Stimulated activated CD4-positive, alpha-beta T cell treated with anti-CD3 and anti-CD28 coated beads, Interleukin-2, amount 100 ng/mL, for 24 hours (primary cell): Measurements from ENCODE around the gene GRAMD1C.
A peak's percentile ranks its signal among the peaks of the same experiment; 100 is the strongest.

Experiments
- DNase-seq, 2 donors: peaks; one replicate each; pipeline ENCODE4 v3.0.0-alpha.2; 2020

Gene GRAMD1C

GRCh38 chr3:113852506-113852905 lies 13.9 kb downstream of the GRAMD1C start:
- DNase-seq: no peak

DNA sequence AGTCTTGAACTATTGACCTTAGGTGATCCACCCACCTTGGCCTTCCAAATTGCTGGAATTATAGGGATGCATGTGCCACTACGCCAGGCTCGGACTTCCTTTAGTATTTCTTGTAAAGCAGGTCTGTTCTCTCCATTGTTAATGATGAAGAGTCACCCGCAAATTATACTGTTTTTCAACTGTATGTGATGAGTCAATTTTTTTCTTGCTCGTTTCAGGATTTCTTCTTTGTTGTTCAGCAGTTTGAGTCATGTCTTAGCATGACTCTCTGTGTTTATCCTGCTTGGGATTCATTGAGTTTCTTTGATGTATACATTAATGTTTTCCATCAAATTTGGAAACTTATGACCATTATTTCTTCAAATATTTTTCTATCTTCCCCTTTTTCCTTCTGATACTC lies 28.9 kb downstream of the GRAMD1C start:
- DNase-seq: no peak

DNA sequence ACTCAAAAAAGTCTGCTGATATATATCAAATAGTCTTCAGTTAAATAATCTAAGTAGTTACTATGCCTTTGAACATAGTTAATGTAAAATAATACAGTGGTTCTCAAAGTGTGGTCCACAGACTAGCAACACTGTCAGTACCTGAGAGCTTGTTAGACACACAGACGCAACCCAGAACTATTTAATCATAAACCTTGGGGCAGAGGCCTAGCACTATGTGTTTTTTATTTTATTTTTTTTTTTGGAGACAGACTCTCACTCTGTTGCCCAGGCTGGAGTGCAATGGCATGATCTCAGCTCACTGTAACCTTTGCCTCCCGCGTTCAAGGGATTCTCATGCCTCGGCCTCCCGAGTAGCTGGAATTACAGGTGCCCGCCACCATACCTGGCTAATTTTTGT lies 34.7 kb downstream of the GRAMD1C start:
- no peak for DNase-seq

GRCh38 chr3:113873814-113874526 lies 35.4 kb downstream of the GRAMD1C start:
- DNase-seq: no peak

DNA sequence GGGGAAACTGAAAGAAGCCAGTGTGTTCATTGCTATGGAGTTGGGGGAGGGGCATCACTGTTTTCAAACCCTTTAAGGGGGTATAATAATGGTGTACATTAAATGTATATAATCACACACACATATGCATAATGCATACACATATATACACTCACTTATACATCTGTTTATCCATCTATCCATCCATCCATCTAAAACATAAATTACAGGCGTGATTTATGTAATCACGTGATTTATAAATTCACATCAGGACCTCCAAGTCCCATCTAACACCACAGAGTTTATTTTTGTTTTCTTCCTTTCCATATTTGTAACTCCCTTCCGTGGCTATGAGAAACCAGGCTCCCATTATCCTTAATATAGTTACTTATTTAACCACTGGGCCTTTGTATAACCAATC lies 39.8 kb downstream of the GRAMD1C start:
- no peak for DNase-seq

GRCh38 chr3:113885050-113885449 lies 46.5 kb downstream of the GRAMD1C start:
- DNase-seq: no peak

DNA sequence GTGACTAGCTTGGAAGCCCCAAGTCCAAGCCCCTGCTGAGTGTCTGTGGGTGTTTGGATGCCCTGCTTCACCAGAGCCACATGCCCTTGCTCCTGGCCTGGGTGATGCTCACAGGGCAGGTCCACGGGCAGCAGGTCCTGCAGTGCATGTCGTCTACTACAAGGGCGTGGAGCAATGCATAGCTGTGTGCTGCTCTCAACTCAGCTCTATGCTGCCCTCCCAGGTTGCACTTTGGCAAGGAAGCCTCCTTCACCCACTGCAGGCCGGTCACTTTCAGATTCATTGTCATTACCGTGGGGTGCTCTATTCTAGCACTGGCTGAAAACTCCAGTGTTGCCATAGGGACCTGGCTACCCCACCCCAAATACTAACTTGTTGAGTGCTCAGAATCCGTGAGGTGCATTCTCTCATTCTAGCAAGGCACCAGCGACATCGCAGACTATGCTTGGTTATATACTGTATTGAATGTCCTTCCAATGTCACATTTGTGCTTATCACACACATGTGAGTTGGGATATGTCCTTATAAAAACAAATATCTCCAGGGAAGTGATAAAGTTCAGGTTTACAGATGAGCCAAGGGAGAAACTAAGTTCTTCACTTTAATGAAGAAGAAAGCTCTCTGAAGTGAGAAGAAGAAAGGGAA lies 51.8 kb downstream of the GRAMD1C start:
- no peak for DNase-seq

DNA sequence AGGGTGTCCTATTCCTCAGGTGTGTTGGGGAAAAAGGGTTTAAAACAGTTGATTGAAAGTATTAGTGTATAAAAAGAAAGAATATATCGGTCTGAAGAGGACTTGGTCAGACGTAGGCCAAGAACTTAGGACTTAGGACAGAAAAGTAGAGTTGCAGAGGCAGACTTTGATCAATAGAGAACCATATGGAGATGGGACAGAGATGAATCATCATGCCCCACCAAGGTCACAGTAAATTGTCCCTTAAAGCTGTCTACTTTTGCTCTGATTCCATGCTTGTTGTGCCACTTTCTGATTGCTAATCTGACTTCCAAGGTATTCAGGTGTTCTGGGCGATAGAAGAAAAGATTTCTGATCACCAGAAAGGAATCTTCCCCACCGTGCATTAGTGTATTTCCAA lies 56.3 kb downstream of the GRAMD1C start:
- DNase-seq: no peak

- DNase-seq: no peak
These were observed 57.4 kb downstream of the GRAMD1C start for GRCh38 chr3:113895964-113896363.

- DNase-seq: no peak
These were observed 58.3 kb downstream of the GRAMD1C start for GRCh38 chr3:113896930-113897329.

DNA sequence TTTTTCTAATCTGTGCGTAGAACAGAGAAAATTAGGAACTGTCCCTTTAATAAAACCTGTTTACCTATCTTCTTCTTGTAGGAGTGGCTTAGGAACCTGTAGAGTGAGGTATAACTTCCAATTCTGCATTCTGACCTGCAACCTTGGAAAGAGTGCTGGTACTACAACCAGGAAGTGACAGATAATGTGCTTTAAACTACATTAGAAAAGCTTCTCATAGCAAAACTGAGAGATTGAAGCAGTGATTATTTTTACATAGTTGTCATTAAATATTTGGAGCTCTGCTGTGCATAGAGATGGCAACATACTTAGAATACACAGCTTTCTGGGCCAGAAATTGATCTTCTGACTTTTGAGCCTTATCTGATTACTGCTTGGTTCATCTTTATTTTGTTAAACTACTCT lies 58.8 kb downstream of the GRAMD1C start:
- no peak for DNase-seq

- DNase-seq: no peak
These were observed 60.3 kb downstream of the GRAMD1C start for GRCh38 chr3:113898892-113899291.

DNA sequence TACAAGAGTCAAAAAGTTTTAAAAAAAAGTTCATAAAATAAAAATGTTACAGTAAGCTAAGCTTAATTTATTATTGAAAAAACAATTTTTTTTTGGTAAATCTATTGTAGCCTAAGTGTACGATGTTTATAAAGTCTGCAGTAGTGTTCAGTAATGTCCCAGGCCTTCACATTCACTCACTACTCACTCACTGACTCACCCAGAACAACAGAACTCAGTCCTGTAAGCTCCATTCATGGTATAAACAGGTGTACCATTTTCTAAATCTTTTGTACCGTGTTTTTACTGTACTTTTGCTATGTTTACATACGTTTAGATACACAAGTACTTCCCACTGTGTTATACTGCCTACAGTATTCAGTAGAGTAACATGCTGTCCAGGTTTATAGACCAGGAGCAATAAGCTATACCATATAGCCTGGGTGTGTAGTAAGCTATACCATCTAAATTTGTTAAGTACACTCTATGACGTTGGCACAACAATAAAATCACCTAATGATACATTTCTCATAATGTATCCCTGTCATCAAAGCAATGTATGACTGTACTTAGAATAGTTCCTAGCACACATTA lies 68.1 kb downstream of the GRAMD1C start:
- DNase-seq: no peak

DNA sequence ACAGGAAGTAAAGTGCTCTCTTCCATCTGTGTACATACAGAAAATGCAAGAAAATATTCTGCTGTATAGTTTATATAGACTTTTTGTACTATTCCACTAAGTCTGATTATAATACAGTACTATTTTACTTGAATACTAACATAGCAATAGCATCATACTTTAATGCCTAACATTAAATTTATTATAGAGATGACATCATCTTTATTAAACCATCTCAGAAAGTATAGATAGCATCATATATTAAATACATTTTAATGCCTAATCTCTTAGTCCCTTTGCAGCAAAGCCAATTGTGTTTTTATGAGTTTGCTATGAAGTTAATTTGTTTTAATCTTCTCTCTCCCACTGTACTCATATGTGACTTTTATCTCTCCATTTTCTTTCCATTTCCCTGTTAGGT lies 69.5 kb downstream of the GRAMD1C start:
- DNase-seq: no peak

DNA sequence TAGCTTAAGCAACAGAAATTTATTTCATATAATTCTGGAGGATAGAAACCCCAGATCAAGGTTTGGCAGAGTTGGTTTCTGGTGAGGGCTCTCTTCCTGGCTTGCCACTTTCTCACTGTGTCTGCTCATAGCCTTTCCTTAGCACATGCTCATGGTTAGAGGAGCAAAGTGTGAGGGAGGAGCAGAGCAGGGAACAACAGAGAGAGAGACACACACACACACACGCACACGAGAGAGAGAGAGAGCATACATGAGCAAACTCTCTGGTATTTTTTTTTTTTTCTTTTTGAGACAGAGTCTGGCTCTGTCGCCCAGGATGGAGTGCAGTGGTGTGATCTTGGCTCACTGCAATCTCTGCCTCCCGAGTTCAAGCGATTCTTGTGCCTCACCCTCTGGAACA lies 72.4 kb downstream of the GRAMD1C start:
- DNase-seq: no peak

- DNase-seq: peak; percentile 5 to 25
These were observed 74.1 kb downstream of the GRAMD1C start for GRCh38 chr3:113912552-113913236.

DNA sequence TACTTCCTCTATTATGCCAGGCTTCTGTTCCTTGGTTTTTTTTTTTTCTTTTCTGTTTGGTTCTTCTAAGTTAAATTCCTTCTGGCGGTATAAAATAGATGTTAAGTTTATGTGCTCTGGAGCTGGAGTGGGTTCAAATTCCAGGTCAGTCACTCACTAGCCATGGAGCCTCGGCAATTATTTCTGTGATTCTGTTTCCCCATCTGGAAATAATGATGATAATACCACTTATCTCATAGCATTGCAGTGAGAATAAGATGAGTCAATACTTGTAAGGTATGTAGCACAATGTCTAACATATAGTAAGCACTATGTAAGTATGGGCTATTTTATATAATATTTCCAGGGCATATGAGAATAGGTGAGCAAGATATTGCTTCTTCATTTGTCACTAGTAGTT lies 76.1 kb downstream of the GRAMD1C start:
- DNase-seq: no peak

GRCh38 chr3:113927556-113927955 lies 89.0 kb downstream of the GRAMD1C start:
- DNase-seq: no peak

DNA sequence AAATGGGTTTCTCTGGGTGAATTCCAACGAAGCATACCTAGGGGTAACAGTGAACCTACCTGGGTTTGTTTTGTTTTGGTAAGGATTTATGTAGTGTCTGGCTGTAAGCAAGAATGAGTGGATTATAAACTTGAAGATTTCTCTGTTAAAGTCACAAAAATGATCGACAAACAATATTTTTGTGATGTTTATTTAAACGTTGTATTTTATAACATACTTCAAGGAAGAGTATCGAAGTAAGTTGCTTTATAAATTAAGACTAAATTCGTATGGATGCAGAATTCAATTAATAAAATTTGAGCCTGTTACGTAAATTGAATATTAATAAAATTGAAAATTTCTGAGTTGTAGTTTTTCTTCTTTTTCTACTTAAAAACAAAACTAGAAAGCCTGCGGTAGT lies 108.2 kb downstream of the GRAMD1C start:
- no peak for DNase-seq

GRCh38 chr3:113947372-113948014 lies 108.9 kb downstream of the GRAMD1C start, which contains the start of gene ZDHHC23:
TSS of gene ZDHHC23 (plus strand) at chr3:113948013. CDS start at chr3:113948803, 790 bp downstream.
- DNase-seq: peak; percentile 69

- peak; percentile 31 to 48 for DNase-seq
These were observed 109.7 kb downstream of the GRAMD1C start for GRCh38 chr3:113948015-113948917.

DNA sequence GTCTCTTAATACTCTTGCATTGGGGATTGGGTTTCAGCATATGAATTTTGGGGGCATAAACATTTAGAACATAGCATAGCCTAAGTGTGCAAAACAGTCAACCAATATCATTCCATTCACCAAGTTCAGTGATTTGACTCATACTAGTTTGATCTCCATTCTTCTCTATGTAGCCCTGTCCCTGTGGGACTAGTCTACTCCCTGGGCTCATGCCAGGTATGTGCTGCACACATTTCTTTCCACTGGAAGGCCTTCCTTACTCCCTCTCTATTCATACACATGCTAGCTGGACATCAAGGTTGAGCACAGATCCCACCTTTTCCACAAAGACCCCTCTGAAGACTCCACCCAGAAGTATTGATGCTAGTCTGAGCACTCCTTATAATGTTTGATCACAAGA lies 114.3 kb downstream of the GRAMD1C start:
- DNase-seq: no peak
